AG08395 (cell line): ENCODE results near the gene GABRA4.

ENCODE experiments used
- DNase-seq: peaks from one replicate; pipeline ENCODE4 v3.0.0; 2012; ENCODE audit warnings: mixed read lengths, low spot score

The GABRA4 gene

DNA sequence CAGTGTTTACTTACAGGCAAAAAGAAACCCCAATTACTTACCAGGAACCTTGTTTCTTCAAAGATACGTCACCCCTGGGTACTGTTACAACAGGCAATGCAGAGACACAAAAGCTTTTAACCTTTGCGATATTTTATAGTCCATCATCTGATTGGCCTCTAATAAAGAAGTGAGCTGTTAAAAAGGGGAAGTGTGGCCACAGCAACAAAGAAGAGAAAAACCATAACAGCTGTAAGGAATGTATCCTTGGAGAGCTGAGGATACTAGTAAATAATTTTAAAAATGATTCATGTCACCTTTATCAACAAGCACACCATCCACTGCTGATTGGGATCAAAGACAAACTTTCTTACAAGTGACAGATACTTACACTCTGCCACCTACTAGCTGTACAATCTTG is 14.1 kb downstream of the GABRA4 start:
- DNase-seq, result no peak

DNA sequence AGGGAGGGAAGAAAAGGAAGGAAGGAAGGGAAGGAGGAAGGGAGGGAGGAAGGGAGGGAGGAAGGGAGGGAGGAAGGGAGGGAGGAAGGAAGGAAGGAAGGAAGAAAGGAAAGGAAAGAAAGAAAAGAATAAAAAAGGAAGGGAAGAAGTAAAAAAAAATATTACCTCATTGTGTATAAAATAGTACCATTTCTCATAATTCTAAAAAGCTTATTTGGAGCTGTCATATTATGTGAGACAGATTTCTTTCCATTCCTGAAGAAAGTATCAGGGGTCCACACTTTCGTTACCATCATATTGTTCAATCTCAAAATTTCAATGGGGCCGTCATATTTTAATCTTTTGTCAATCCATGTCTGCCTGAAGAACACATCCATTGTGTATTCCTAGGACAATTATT is 16.1 kb downstream of the GABRA4 start:
- DNase-seq, result no peak

DNA sequence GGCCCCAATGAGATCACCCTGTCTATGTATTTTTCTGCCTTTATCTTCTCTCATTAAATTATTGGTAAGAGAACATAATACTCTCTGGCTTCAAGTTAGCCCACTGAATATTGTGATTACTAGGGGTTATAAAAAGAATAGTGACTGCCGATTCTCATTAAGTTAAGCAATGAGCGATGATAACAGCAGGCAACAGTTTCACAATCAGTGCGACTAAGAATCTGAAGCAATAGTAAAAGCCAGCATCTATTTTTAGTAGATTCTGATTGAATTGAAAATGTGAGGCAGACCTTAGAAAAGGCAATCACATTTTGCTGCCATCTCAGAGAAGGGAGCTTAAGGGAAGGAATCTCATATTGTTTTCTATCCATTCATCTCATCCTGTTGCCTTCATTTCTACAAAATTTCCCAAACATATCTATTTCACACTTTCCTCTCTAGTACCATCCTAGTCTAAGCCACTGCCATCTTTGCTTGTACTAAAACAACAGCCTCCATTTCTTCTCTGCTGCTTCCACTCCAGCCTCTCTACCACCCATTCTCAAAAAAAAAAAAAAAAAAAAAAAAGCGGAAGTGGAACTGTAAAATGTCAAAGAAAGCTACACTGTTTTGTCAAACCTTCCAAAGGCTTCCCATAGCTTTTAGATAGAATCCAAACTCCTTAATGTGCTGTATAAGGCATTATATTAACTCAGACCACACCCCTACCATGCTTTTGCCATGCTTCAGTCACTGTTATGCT is 17.4 kb downstream of the GABRA4 start:
- no peak for DNase-seq

DNA sequence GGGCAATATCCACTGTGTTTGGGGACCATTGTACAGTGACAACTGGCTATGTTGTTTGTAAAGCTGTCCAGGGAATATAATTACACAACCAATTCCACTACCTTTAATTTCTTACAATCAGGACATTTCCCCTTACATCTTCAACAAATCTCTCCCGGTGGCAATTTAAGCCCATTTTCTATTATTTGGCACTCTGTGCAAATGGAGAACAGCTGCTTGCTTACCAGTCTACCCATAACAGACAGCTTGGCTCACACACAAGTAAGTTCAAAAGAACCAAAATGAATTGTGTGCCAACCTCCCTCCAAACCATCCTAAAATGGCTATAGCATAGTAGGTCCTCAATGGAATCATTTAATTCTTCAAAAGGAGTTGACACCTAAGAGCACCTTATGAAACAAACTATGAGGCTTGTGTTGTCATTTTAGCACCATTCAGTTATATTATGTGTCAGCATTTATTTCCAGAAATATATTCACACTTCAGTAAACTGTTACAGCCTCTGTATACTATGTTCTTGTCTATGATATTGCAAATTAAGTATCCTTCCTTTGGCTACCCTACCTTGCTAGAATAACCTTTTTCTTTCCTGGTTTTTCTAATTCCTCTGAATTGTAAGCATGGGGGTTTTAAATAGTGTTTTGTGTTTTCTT is 18.4 kb downstream of the GABRA4 start:
- no peak for DNase-seq

DNA sequence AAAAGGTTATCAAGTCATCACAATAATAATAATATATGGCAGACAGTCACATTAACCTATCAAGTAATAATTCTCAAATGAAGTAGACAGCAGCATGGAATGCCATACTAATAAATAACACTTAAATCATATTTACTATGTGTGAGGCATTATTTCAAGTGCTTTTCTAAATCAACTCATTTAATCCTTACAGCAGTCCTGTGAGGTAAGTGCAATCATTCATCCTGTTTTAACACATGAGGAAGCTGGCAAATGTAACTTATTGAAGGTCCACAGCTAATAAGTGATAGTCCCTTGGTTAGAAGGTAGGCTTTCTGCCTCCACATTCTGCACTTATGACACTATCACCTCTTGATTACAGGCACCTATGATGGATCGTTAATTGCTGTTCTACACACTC is 24.5 kb downstream of the GABRA4 start:
- no peak for DNase-seq

DNA sequence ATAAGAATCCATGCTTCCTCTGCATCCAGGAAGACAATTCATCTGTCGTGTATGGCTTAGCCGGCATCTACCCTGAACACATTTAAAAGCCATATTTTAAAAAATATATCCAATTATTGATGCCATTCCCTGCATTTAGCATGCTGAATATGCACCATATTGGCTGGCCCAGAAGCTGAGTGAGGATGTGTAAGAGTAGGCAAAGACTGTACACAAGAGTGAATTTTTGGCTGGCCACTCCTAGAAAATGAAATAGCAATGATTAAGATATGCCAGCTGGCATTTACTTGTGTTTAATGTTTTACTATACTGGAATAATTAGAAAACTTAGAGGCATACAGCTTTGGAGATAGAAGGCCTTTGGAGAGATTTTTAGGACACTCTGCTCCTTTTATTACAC is 25.8 kb downstream of the GABRA4 start:
- no peak for DNase-seq

DNA sequence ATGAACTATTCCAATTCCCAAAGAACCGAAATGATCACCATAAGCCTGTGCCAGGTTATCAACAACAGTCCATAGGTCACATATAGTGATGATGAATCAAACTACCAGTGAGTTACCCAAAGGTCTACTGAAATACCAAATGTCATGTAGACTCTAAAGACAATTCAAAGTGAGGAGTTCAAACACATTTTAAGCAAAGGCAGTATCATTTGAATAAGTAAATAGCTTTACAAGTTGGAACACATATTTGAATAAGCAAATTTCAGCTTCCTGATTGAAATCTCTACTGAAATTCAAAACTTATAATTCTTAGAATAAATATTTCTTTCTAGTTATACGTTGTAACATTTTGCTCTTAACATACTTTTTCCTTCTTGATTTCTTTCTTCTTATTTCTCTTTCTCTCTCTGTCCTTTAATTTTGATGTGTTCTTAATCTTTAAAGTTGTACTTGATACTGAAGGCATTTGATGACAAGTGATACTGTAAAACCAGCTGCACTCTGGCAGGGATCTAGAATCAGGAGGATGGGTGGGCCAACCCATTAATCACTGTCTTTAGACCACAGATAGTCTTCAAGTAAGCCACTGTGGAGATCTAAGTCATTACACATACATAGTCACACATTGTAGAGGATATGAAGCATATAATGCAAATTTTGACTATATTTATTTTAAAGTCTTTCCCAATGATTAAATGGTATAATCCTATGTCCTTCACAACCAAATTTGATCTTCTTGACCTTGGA is 34.5 kb downstream of the GABRA4 start:
- no peak for DNase-seq

DNA sequence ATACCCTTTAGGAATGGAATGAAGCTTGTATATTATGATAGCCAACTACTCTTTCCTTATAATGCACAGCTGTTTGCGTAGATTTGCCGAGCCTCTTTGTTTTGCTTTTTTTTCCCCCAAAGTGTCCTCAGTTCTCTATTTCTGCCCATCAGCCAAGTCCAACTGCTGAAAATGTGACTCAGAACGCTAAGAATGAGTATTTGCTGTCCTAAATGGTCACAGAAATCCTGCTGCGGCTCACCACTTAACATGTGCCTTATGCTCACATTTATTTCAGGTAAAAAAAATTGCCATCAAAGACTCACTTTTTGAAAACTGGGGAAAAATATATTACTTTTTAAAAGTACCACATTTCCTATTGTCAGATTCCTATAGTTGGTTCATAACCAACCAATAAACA is 36.9 kb downstream of the GABRA4 start:
- DNase-seq, result no peak

DNA sequence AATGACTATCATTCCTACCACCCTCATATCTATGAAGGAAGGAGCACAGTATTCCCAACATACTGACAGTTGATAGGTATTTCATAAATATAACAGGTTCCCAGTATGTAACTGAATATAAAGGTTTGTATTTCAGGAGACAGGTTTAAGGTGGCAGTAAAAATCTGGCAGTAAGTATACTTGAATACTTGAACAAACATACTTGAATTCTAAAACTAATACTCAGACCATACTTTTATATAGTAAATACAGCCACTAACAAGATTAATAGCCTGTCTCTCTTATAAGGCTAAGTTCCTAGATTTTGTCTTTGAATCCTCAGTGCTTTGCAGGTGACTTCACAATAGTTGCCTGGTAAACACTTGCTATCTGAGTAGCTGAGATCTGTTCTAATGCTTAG is 37.8 kb downstream of the GABRA4 start:
- no peak for DNase-seq

DNA sequence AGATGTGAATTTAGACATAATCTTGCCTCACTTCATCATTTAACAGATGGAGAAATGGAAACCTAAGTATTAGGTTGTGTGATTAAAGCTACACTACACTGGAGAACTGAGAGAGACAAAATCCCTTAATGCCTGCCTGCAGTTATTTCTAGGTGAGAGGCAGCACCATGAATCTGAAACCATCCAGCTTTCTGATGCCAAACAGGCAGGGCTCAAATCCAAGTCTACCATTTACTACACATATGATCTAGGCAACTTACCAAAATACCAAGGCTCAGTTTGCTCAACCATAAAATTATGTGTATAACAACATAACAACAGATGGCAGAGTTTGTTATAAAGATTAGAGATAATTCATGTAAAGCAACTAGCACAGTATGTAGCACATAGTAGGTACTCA is 38.7 kb downstream of the GABRA4 start:
- no peak for DNase-seq

DNA sequence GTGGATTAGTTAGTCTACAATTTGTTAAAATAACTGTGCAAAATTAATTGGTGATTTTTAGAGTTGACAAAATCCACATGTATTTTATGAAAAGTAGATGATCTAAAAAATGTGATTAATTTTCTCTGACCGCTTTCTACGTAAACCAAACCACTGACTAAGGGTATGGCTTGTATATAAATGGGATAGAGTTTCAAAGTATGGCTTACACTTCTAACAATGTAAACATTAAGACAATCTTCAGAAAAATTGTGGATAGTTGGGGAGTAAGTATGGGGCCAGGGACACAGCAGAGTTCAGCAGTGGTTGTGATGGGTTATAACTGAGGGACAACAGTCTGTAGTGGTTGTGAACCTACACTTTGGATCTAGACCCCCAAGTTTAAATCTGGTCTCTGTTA is 39.8 kb downstream of the GABRA4 start:
- DNase-seq, result no peak

DNA sequence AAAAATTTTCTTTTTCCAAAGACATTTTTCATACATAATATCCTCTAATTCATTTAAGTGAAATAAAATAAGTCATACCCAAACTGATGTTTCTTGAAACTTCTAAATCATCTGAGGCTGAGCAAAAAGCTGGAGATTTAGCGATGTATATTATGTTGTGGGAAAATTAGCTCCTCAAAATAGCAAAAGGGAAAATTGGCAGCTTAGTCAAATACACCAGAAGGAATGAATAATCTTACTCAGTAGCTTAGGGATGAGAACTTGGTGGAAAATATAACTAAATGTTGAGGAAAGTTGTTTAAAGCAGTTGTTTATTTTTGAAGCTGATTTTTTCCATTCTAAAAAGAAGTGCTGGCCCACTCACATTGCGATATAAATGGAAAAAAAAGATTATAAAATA is 40.9 kb downstream of the GABRA4 start:
- no peak for DNase-seq

DNA sequence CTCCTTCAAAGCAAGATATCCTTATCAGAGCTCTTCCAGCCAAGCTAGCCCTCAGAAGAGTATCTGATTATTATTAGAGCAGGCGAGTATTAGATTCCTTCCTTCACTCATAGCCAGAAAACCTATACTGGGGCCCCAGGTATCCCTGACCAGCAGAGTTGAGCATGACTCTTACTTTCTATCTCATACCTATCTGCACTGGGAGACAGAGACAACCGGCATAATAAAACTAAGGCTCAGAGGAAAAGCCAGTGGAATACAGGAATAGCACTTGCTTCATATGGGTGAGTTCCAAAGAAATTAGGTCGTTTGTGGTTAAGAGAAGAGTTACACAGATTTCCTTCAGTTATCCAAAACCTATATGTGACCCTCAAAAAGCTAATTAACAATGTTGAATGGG is 42.6 kb downstream of the GABRA4 start:
- no peak for DNase-seq

DNA sequence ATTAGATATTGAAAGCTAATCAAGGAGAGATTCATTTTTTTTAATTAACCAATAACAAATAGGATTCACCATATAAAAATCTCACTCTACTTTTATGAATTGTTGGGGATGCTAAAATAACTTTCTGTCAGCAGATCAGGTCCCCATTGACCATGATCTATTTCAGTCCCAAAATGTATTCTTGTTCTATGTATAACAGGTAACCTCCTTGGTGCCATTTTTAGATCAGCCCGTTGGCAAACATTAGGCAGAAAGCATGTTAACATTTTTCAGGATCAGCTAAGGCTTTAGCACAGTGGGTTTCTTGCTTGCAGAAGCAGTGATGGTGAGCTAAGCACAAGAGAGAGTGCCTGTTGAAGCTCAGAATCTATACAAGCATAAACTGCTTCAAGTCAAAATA is 43.6 kb downstream of the GABRA4 start:
- DNase-seq, result no peak

DNA sequence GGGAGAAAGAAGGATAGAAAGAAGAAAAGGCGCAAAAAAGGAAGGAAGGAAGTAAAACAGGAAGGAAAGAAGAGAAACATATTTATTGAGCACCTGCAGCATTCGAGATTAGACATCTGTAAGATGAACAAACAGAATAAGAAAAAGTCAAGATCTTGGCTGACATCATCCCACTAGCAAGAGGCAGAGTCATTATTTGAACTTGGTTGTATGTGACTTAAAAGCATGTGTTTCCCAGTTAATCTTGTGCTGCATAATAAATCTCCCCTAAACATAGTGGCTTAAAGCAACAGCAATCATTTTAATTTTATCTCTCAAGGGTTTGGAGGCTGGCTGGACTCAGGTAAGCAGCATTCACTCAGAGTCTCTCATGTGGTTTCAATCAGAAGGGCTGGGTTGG is 45.8 kb downstream of the GABRA4 start:
- no peak for DNase-seq

DNA sequence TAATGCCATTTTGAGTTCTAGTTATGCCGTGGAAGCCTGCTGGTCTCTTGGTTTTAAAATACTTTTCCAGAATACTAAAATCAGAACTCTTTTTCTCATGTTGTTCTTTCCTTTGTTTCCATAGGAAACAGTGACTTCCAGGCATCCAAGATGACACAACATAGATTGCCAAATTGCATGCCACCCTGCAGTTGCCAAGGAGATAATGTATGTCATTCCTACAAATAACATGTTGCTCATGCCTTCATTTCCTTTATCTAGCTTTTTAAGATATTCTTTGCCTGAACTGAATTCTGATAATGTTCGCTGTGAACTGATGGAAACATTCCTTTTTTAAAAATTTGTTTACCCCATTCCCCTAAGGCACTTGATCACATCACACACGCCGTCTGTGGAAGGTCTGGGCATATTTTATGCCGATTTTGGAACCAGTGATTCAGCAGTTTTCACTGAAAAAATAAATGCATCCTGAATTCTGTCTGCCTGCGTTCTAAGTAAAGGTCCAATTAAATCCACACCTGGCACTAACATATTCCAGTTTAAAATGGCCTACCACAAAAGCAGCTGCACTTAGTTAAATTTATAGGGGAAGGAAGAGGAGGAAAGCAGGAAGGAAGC is 46.4 kb downstream of the GABRA4 start:
- no peak for DNase-seq

DNA sequence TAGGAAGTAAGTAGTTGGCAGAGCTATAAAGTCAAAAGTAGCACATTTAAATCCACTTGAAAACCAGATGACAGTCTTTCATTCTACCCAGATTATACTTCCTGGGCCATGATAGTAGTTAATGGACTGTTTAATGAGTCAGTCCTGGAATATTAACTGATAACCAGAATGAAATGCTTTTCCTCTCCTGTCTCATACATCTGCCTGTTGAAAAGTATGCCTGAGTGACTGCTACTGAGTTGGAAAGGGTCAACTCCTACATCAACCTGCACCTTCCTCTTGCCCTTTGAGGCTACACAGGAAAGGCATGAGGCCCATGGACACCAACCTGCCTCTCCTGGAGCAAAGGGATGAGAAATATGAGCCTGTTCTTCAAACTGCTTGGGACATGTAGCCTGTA is 48.3 kb downstream of the GABRA4 start:
- DNase-seq, result no peak

DNA sequence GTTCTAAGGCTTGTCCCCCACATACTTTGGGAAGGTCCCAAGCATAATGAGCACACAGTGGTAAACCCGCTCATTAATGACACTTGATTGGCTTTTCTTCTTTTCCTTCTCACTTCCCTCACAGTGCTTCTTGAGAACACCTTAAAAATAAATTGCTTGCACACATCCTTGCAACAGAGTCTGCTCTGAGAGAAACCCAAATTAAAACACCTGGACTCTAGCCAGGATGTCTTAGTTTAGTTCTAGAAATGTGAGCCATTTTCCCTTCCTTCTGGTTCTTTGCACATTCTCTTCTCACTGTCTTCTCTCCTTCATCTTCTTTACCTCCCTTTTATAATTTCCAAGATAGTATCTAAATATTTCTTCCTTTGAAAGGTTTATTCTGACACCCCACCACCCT is 49.0 kb downstream of the GABRA4 start:
- DNase-seq, result no peak

DNA sequence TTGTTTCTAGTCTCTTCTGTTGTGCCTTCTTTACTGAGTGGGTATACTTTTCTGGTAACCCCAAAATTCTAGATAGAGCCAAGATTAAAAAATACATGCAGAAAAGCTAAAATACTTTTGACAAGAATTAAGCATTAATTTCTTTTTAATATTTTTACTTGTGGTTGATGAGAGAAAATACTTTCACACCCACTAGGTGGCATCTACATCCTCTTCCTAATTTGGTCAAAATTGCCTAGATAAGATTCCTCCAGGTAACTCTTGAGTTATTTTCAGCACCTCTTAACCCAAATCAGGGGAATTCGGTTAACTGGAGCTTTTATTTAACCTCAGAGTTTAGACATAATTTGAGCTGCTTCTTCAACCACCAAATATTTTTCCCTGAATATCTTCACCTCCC is 55.9 kb downstream of the GABRA4 start:
- DNase-seq, result no peak

DNA sequence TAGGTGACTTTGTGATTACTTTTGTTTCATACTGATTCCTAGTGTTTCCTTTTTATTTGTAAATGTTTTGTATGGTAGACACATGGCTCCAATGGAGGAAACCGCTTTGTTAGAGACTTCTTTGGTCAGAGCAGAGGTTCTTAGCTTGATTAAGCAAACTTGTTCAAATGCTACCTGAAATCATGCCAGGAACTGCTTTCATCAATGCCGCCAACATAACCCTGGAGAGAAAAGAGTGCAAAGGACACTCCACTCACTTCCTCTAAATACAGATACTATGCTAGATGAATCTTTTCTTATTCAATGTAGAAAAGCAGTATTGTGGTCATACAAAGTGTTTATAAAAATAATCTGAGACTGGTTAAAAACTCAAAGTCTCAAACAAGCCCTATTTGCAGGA is 58.7 kb downstream of the GABRA4 start:
- no peak for DNase-seq

DNA sequence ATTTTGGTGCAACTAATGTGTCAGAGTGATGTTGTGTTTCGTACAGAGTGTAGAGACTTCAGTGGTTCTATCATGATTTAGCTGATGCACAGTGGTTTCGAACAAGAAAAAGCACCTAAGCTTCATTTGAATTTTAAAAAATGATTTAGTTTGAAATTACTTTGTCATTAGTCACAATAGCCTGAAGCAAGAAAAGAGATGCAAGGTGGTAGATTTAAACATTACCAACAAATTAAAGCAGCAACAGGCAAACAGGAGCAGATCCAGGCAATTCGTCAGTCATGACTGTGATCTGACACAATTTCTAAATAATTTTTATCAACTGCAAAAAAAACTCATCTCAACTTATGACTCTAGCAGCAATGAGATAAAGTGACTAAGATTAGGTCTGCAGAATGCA is 59.7 kb downstream of the GABRA4 start:
- no peak for DNase-seq

DNA sequence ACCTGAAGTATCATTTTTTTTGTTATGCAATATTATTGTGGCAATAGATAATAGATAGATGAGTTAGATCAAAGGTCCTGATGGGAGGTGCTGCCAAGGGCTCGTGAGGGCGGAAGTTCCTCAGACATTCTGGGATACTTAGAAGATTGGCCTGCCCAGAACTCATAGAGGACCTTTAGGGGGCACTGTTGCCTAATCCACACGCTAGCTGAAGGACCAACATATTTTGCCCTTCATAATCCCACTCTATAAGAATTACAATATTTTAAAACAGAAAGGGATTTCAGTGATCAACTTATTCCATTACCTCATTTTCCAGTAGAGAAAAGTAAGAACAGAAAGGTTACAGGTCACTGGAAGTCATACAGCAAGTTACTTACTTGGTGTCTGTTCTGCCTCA is 61.4 kb downstream of the GABRA4 start:
- DNase-seq, result no peak

DNA sequence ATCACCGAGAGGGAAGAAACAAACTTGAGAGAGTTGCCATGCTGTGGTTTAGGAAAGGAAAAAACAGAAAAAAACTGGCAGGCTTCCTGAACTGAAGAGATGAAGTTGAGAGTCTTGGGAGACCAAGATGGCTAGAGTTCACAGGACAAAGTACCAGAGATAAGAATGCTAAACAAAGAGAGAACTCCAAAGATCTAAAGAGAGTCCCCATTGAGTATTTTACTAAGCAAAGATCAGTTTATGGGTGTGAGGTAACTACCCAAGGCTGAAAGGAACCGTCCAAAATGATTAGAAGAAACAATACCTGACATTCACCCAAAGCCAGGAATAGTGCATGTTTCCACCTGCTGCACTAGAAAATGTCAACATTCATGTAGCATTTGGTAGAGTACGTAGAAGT is 62.5 kb downstream of the GABRA4 start:
- no peak for DNase-seq
